GM13976 (cell line): Measurements from ENCODE around the gene APOL6.

Experiments
- DNase-seq: peaks from one replicate; pipeline ENCODE4 v3.0.0; 2012; ENCODE audit warnings: low spot score
- in situ Hi-C: fragments of 300-500 bp; cut with MboI; formaldehyde crosslinking; loops from one replicate; pipeline ENCODE4 v1.12.0; 2022; ENCODE audit warnings: low sequenced_read_pairs, mixed read lengths, inconsistent platforms; ENCODE audit not compliant: unreplicated experiment
- TF ChIP-seq, protein P1 (sequence below): IDR thresholded peaks from 2 replicates; pipeline ENCODE4 v1.5.1; 2012; ENCODE audit warnings: borderline replicate concordance, mild to moderate bottlenecking; ENCODE audit not compliant: insufficient read depth; ENCODE audit errors: extremely low read depth, missing control alignments, control extremely low read depth

The APOL6 gene

DNA sequence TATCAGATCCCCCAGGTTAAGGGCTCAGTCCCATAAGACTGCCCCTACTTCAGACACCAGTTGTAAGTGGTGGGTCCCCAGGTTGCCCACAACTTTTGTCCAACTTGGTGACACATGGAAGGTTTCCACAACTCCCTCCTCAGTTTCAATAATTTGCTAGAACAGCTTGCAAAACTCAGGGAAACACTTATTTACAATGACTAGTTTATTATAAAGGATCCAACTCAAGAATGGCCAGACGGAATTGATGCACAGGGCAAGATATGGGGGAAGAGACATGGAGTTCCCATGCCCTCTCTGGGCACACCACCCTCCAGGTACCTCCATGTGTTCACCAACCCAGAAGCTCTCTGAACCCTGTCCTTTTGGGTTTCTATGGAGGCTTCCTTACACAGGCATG is 5.6 kb downstream of the APOL6 start:
- in situ Hi-C loops = no loop called here
- DNase-seq = no peak
- TF ChIP-seq, protein P1, sequence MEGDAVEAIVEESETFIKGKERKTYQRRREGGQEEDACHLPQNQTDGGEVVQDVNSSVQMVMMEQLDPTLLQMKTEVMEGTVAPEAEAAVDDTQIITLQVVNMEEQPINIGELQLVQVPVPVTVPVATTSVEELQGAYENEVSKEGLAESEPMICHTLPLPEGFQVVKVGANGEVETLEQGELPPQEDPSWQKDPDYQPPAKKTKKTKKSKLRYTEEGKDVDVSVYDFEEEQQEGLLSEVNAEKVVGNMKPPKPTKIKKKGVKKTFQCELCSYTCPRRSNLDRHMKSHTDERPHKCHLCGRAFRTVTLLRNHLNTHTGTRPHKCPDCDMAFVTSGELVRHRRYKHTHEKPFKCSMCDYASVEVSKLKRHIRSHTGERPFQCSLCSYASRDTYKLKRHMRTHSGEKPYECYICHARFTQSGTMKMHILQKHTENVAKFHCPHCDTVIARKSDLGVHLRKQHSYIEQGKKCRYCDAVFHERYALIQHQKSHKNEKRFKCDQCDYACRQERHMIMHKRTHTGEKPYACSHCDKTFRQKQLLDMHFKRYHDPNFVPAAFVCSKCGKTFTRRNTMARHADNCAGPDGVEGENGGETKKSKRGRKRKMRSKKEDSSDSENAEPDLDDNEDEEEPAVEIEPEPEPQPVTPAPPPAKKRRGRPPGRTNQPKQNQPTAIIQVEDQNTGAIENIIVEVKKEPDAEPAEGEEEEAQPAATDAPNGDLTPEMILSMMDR = no peak

DNA sequence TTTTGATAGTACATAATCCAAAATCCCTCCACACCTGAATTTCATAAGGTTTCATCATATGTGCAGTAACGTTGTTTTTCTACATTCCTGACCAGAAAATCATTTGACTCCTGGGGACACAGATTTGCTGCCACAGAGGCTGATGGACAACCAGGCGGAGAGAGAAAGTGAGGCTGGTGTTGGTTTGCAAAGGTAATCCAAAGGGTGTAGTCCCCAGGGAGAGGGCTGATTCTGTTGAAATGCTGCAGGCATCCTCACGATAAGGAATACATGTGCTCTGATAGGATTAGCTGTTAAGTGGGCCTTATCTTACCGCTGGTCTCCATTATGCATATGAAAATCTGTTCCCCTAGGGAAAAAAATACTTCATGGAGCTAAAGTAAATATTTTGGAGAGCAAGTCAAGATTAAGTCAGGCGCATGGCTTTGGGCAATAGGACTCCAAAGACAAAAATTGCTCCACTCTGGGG is 8.1 kb downstream of the APOL6 start:
- no peak for DNase-seq

DNA sequence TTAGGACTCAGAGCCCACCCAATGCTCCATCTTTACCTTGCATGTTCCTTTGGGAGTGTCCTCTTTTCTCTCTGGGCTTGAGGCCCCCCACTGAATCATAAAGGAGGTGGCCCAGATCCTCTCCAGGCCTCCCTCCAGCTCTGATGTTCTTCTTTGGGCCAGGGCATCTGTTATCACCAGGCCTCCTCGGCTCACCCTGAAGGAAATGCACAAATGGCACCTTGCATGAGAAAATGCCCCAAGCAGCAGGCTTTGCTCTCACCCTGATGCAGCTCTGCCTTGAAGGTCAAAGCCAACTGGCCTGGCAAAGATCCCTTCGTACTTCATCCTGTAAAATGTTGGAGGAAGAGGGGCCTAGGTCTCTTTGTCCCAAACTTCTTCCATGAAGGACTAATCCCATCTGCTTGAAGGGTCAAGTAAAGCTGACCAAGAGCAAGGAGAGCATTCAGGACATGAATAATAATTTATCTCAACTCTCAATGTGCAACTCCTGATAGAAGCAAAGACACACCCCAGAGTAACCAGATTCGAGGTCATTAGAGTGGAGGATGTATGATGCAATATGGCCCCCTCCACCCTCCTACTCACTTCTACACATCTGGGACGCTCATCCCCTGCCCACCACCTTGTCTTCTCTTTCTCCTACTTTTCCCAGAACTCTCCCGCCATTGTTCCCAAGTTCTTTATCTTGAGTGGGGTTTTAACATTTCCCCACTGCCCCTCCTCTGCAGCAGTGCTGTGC is 9.5 kb downstream of the APOL6 start:
- in situ Hi-C loops = no loop called here
- DNase-seq = no peak
- TF ChIP-seq, protein P1 = no peak

More for the DNA sequence above, 8.1 kb downstream of the APOL6 start:
- TF ChIP-seq, protein P1 = no peak
- in situ Hi-C loops = no loop called here

DNA sequence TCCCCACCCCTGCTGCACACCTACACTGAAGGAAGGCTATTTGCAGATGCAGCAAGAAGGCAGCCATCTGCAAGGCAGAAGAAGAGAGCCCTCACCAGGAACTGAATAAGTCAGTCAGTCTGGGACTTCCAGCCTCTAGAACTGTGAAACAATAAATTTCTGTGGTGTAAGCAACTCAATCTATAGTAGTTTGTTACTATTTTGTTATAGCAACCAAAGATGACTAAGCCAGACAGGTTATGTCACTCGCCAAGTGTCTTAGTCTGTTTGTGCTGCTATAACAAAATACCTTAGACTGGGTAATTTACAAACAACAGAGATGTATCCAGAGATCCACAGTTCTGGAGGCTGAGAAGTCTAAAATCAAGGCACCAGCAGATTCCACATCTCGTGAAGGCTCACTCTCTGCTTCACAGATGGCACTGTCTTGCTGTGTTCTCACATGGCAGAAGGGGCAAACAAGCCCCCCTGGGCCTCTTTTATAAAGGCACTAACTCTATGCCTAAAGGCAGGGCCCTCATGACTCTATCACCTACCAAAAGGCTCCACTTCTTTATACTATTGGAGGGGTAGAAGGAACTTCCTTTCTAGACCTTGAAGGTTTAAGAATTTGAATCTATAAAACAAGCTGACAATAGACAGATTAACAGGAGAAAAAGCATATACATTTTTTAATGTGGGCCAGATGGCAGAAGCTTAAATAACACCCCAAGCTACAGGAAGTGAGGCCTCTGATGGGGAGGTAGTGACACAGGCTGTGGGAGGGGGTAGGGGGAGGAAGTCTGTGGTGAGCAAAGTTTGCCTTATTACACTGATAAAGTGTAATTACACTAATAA is 12.3 kb downstream of the APOL6 start:
- DNase-seq = no peak
- TF ChIP-seq, protein P1 = no peak
- in situ Hi-C loops = no loop called here

DNA sequence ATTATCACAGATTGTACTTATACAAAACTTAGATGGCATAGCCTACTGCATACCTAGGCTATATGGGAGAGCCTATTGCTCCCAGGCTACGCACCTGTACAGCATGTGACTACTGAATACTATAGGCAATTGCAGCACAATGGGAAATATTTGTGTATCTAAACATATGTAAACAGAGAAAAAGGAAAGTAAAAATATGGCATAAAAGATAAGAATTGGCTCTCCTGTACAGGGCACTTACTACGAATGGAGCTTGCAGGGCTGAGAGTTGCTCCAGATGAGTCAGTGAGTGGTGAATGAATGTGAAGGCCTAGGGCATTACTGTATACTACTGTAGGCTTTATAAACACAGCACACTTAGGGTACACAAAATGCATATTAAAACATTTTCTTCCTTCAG is 13.2 kb downstream of the APOL6 start:
- DNase-seq = no peak
- in situ Hi-C loops = no loop called here
- TF ChIP-seq, protein P1 = no peak

DNA sequence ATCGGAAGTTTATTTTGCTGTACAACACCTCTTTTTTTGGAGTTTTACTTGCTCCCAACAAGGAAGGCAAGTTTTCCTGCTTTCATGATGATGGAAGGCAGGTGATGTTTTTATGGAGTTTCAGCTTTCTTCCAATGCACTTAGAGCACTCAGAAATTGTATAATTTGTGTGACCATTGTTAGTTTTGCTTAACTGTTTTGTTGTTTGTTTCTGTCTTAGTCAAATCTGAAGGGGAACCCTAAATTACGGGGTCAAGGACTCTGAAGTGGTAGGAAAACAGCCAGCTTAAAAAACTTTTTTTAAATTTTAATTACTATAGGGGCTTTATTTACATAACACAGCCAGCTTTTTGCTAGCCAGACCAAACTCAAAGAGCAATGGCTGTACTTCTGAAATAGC is 14.7 kb downstream of the APOL6 start:
- in situ Hi-C loops = no loop called here
- no peak for DNase-seq
- TF ChIP-seq, protein P1 = no peak
